A549 (cell line): ENCODE data around the gene NAV3.

Source experiments
- CTCF ChIP-seq: fragments of >200 bp; sonication (Bioruptor Twin); formaldehyde crosslinking; IDR thresholded peaks from 3 replicates; pipeline ENCODE4 v1.5.1; 2016
- POLR2A ChIP-seq: IDR thresholded peaks from 2 replicates; pipeline ENCODE4 v1.6.1; 2012; ENCODE audit warnings: mild to moderate bottlenecking, low read length

DNA sequence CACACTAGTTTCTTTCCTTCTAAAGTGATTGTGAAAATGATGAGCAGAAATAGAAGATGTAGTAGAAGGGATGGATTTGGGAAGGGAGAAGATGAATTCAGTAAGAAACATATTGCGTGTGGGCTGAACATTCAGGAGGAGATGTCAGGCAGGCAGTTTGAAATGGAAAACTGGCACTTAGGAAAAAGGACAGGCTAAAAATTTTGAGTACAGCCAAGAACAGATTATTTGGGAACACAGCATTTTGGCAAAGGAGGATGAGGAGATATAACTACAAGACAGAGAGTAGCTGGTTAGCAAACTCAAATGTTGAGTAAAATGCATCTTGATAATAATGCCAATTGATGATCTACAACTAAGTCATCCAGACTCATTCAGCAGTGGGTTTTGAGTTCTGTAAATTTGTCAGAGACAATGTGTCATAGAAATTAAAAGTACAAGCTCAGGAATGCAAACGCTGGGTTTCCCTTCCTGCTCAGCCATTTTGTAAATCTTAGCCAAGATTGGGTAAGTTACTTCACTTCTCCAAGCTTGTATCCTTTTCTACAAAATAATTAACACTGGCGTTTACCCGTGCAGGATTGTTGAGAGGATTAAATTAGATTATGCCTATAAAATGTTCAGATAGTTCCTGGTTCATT is 255.0 kb downstream of the NAV3 start:
- TF ChIP-seq CTCF = no peak
- TF ChIP-seq POLR2A = no peak
